ENCODE results near the gene FBRS. TPM values are rescaled to one million over a fixed set of nuclear protein-coding genes. Genes with fewer than 3 reads are reported as not detected.

Gene FBRS
- total RNA-seq, 4 donors from 2014 or later = 26.2 to 46.8 (median 31.7) TPM

- Histone ChIP-seq H3K27ac (peak overlapping the region; percentile 88 to 97 (median 94)), H3K36me3 (peaks cover 2 to 41% (median 10%) of the 10 kb centered on the region in 3 donors), H3K27me3 (no peaks in the 10 kb centered on the region), H3K4me3 (peak overlapping the region; percentile 48 to 90 (median 82)), H3K9me3 (no peaks in the 10 kb centered on the region), H3K4me1 (peaks cover 0 to 35% (median 8%) of the 10 kb centered on the region in 4 donors)
- DNase-seq (ENCODE audit: low spot score in 2 of 2) = peak; percentile 20 to 26
- 1% methylated on average over 25 to 38 of the region's 71 CpGs for WGBS, 2 donors
- TF ChIP-seq POLR2A (IDR thresholded peaks at IDR 0.05) = no peak
- no peak for TF ChIP-seq EP300 (IDR thresholded peaks at IDR 0.05)
- peak; percentile 65 to 71 (median 68) for TF ChIP-seq CTCF (IDR thresholded peaks at IDR 0.05)
Measured at GRCh38 chr16:30651124-30652004, 6.9 kb upstream of the FBRS start.

GRCh38 chr16:30652005-30652296 is 6.3 kb upstream of the FBRS start:
- Histone ChIP-seq H3K4me1 (peaks cover 0 to 40% (median 11%) of the 10 kb centered on the region in 4 donors), H3K4me3 (peak overlapping the region; percentile 48 to 90 (median 82)), H3K27me3 (no peaks in the 10 kb centered on the region), H3K9me3 (no peaks in the 10 kb centered on the region), H3K27ac (peak overlapping the region; percentile 88 to 97 (median 94)), H3K36me3 (peaks cover 2 to 47% (median 10%) of the 10 kb centered on the region in 3 donors)
- WGBS, 2 donors = 10 to 12% methylated on average over 2 of the region's 2 CpGs
- DNase-seq (ENCODE audit: low spot score in 2 of 2) = no peak
- no peak for TF ChIP-seq EP300 (IDR thresholded peaks at IDR 0.05)

- H3K4me1 ChIP-seq = peaks cover 0 to 48% (median 16%) of the 10 kb centered on the region in 4 donors
- H3K9me3 ChIP-seq = no peaks in the 10 kb centered on the region
- H3K27me3 ChIP-seq = no peaks in the 10 kb centered on the region
- H3K4me3 ChIP-seq = no peak overlapping the region
- H3K36me3 ChIP-seq = peaks cover 2 to 47% (median 10%) of the 10 kb centered on the region in 3 donors
- TF ChIP-seq CTCF (IDR thresholded peaks at IDR 0.05) (no peak), EP300 (IDR thresholded peaks at IDR 0.05) (no peak), POLR2A (IDR thresholded peaks at IDR 0.05) (no peak)
- H3K27ac ChIP-seq = peak overlapping the region in 1 of 4 donors; percentile 94
- WGBS, 2 donors = 92 to 94% methylated on average over 18 of the region's 18 CpGs
- no peak for DNase-seq (ENCODE audit: low spot score in 2 of 2)
Measured at GRCh38 chr16:30652718-30653117, 5.5 kb upstream of the FBRS start.

GRCh38 chr16:30654856-30655255 is 3.4 kb upstream of the FBRS start:
- Histone ChIP-seq H3K4me3 (no peak overlapping the region), H3K36me3 (peaks cover 2 to 47% (median 10%) of the 10 kb centered on the region in 3 donors), H3K27me3 (no peaks in the 10 kb centered on the region), H3K9me3 (no peaks in the 10 kb centered on the region), H3K27ac (no peak overlapping the region), H3K4me1 (peaks cover 0 to 44% (median 16%) of the 10 kb centered on the region in 4 donors)
- WGBS, 2 donors = 85 to 95% methylated on average over 14 to 17 of the region's 18 CpGs
- no peak for DNase-seq (ENCODE audit: low spot score in 2 of 2)
- TF ChIP-seq CTCF (IDR thresholded peaks at IDR 0.05) (no peak), EP300 (IDR thresholded peaks at IDR 0.05) (no peak), POLR2A (IDR thresholded peaks at IDR 0.05) (no peak)

- no peaks in the 10 kb centered on the region for H3K27me3 ChIP-seq
- 91 to 92% methylated on average over 12 of the region's 12 CpGs for WGBS, 2 donors
- TF ChIP-seq EP300 (IDR thresholded peaks at IDR 0.05) = no peak
- no peak for TF ChIP-seq CTCF (IDR thresholded peaks at IDR 0.05)
- no peak for TF ChIP-seq POLR2A (IDR thresholded peaks at IDR 0.05)
- no peak overlapping the region for H3K27ac ChIP-seq
- no peak overlapping the region for H3K4me3 ChIP-seq
- peaks cover 0 to 54% (median 23%) of the 10 kb centered on the region in 4 donors for H3K4me1 ChIP-seq
- DNase-seq (ENCODE audit: low spot score in 2 of 2) = no peak
- H3K36me3 ChIP-seq = peaks cover 2 to 50% (median 10%) of the 10 kb centered on the region in 3 donors
- H3K9me3 ChIP-seq = no peaks in the 10 kb centered on the region
Measured at GRCh38 chr16:30655815-30656347, 2.4 kb upstream of the FBRS start.
